ENCODE results near the gene CX3CL1. TPM values are rescaled to one million over a fixed set of nuclear protein-coding genes. Genes with fewer than 3 reads are reported as not detected.
A peak's percentile ranks its signal among the peaks of the same experiment; 100 is the strongest.

CX3CL1 gene
- total RNA-seq, 1 experiment from 2014 or later = not detected

DNA sequence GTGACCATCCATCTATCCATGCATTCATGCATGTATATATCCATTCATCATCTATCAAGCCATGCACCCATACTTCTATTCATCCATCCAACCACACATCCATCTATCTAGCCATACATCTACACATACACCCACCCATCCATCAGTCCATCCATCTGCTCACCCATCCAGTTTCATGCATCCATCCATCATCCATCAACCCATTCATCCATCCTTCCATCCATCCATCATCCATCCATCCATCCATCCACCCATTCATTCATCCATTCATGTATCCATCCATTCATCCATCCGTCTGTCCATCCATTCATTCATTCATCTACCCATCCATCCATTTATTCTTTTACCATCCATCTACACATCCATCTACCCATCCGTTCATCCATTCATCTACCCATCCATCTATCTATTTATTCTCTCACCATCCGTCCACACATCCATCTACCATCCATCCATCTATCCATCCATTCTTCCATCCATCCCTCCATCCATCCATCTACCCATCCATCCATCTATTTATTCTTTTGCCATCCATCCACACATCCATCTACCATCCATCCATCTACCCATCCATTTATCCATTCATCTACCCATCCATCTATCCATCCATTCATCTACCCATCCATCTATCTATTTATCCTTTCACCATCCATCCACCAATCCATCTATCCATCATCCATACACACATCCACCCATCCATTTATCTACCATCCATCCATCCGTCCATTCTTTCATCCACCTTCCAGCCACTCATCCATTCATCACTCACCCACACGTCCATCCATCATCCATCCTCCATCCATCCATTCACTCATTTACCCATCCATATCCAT is 35.4 kb downstream of the CX3CL1 start:
- H3K9me2 ChIP-seq (ENCODE audit: insufficient read depth) = no peaks in the 10 kb centered on the region
- no TSS peak for BruUV-seq (replicated peaks)
- TF ChIP-seq CTCF (conservative IDR thresholded peaks at IDR 0.05) = no peak
- no peak for TF ChIP-seq EZH2 (IDR thresholded peaks at IDR 0.05; ENCODE audit: low read depth)
- H3K27me3 ChIP-seq (ENCODE audit: insufficient read depth, low read depth) = peaks cover 4% of the 10 kb centered on the region; the same call in 1 of the 2 replicates
- ChIA-PET POLR2A (ENCODE audit: unreplicated experiment) (no interaction called here), CTCF (no interaction called here)
- peaks cover 15% of the 10 kb centered on the region for H3K4me1 ChIP-seq (replicated peaks; ENCODE audit: insufficient read depth)
- DNase-seq = no peak
- H3F3A ChIP-seq (ENCODE audit: insufficient read depth, low read depth) = peaks cover 11% of the 10 kb centered on the region; the same call in 1 of the 2 replicates
- intact Hi-C loops (cut with micrococcal nuclease; ENCODE audit: unreplicated experiment) = no loop called here
- H3K27ac ChIP-seq = no peak overlapping the region
- H3K36me3 ChIP-seq (ENCODE audit: low read depth) = no peaks in the 10 kb centered on the region
- no peaks in the 10 kb centered on the region for H3K9me3 ChIP-seq (ENCODE audit: insufficient read depth, low read depth)
- H2AFZ ChIP-seq = no peak overlapping the region
- H4K20me1 ChIP-seq (ENCODE audit: insufficient read depth) = no peaks in the 10 kb centered on the region
- H3K79me2 ChIP-seq (ENCODE audit: low read depth) = no peaks in the 10 kb centered on the region
- no peak overlapping the region for H3K4me2 ChIP-seq
- no peak overlapping the region for H3K4me3 ChIP-seq

GRCh38 chr16:57409065-57409464 is 36.8 kb downstream of the CX3CL1 start:
- DNase-seq = no peak
- peaks cover 4% of the 10 kb centered on the region; the same call in 1 of the 2 replicates for H3K27me3 ChIP-seq (ENCODE audit: insufficient read depth, low read depth)
- no peak overlapping the region for H2AFZ ChIP-seq
- H3K9me3 ChIP-seq (ENCODE audit: insufficient read depth, low read depth) = no peaks in the 10 kb centered on the region
- ChIA-PET POLR2A (ENCODE audit: unreplicated experiment) (interaction anchor here (0.7 kb wide), 1 partner anchor 751 kb away, joined by 3 read pairs; the partner anchor contains the start of gene MT1F), CTCF (no interaction called here)
- no peak overlapping the region for H3K4me2 ChIP-seq
- H3K9me2 ChIP-seq (ENCODE audit: insufficient read depth) = no peaks in the 10 kb centered on the region
- H3K27ac ChIP-seq = no peak overlapping the region
- no TSS peak for BruUV-seq (replicated peaks)
- H3K79me2 ChIP-seq (ENCODE audit: low read depth) = no peaks in the 10 kb centered on the region
- H3K4me3 ChIP-seq = no peak overlapping the region
- H3F3A ChIP-seq (ENCODE audit: insufficient read depth, low read depth) = peaks cover 11% of the 10 kb centered on the region; the same call in 1 of the 2 replicates
- peaks cover 15% of the 10 kb centered on the region for H3K4me1 ChIP-seq (replicated peaks; ENCODE audit: insufficient read depth)
- no peak for TF ChIP-seq EZH2 (IDR thresholded peaks at IDR 0.05; ENCODE audit: low read depth)
- no peak for TF ChIP-seq CTCF (conservative IDR thresholded peaks at IDR 0.05)
- no peaks in the 10 kb centered on the region for H3K36me3 ChIP-seq (ENCODE audit: low read depth)
- intact Hi-C loops (cut with micrococcal nuclease; ENCODE audit: unreplicated experiment) = no loop called here
- no peaks in the 10 kb centered on the region for H4K20me1 ChIP-seq (ENCODE audit: insufficient read depth)

- POLR2A ChIA-PET (ENCODE audit: unreplicated experiment) = no interaction called here
- Histone ChIP-seq H3K27me3 (ENCODE audit: insufficient read depth, low read depth) (no peaks in the 10 kb centered on the region; the same call in 1 of the 2 replicates), H3K79me2 (ENCODE audit: low read depth) (no peaks in the 10 kb centered on the region), H2AFZ (peak overlapping the region; percentile 41; the same call in 1 of the 2 replicates), H3K4me2 (peak overlapping the region; percentile 67), H4K20me1 (ENCODE audit: insufficient read depth) (no peaks in the 10 kb centered on the region), H3K27ac (no peak overlapping the region), H3K9me2 (ENCODE audit: insufficient read depth) (no peaks in the 10 kb centered on the region), H3K9me3 (ENCODE audit: insufficient read depth, low read depth) (no peaks in the 10 kb centered on the region), H3F3A (ENCODE audit: insufficient read depth, low read depth) (peaks cover 11% of the 10 kb centered on the region; the same call in 1 of the 2 replicates), H3K4me1 (replicated peaks; ENCODE audit: insufficient read depth) (peaks cover 15% of the 10 kb centered on the region), H3K4me3 (no peak overlapping the region), H3K36me3 (ENCODE audit: low read depth) (no peaks in the 10 kb centered on the region)
- CTCF ChIA-PET = no interaction called here
- intact Hi-C loops (cut with micrococcal nuclease; ENCODE audit: unreplicated experiment) = loop anchor here (1.0 kb wide), 1 partner anchor 16 kb away; no protein-coding TSS in a partner anchor
- BruUV-seq (replicated peaks) = no TSS peak
- TF ChIP-seq EZH2 (IDR thresholded peaks at IDR 0.05; ENCODE audit: low read depth) (no peak), CTCF (conservative IDR thresholded peaks at IDR 0.05) (no peak; the same call in 1 of the 2 replicates)
- peak; percentile 70 to 75 for DNase-seq
Observed at GRCh38 chr16:57409870-57410587, 37.7 kb downstream of the CX3CL1 start.

All from PC-9 (cell line).